HepG2 (cell line): Measurements from ENCODE around the gene PGA5. TPM values are rescaled to one million over a fixed set of nuclear protein-coding genes. Genes with fewer than 3 reads are reported as not detected.

Experiments used
- CEBPG ChIP-seq: IDR thresholded peaks from 2 replicates; pipeline ENCODE4 v1.6.1; 2016
- KLF9 ChIP-seq: IDR thresholded peaks from 2 replicates; pipeline ENCODE4 v1.6.1; 2016; ENCODE audit warnings: low read depth
- PHF8 ChIP-seq: sonication (generic); formaldehyde crosslinking; IDR thresholded peaks from 2 replicates; pipeline ENCODE4 v1.5.0; 2020; ENCODE audit warnings: missing genetic modification reagents
- RARA ChIP-seq: IDR thresholded peaks from 2 replicates; pipeline ENCODE4 v1.6.1; 2016; ENCODE audit warnings: missing genetic modification reagents, missing compliant biosample characterization
- TAF15 ChIP-seq: fragments of 200-400 bp; formaldehyde crosslinking; IDR thresholded peaks from one replicate; pipeline ENCODE4 v1.6.1; 2018; ENCODE audit warnings: mild to moderate bottlenecking, low read depth, low read length; ENCODE audit not compliant: poor library complexity, severe bottlenecking
- TBX2 ChIP-seq: sonication (generic); formaldehyde crosslinking; IDR thresholded peaks from 2 replicates; pipeline ENCODE4 v1.5.0; 2020; ENCODE audit warnings: missing genetic modification reagents, mild to moderate bottlenecking, borderline replicate concordance
- ZFAT ChIP-seq: sonication (generic); formaldehyde crosslinking; conservative IDR thresholded peaks from 2 replicates; pipeline ENCODE4 v1.8.1; 2023; ENCODE audit warnings: missing genetic modification reagents, inconsistent platforms
- ZNF839 ChIP-seq: sonication (generic); formaldehyde crosslinking; IDR thresholded peaks from 2 replicates; pipeline ENCODE4 v1.4.0; 2020; ENCODE audit warnings: missing genetic modification reagents, mild to moderate bottlenecking, borderline replicate concordance
- polyA plus RNA-seq, 8 experiments: library from polyadenylated mRNA; depleted of rRNA in 3 of 8; stranded (reverse) in 7 of 8; unstranded in 1 of 8; fragments of >200 nt; fragmentation: Illumina TruSeq in 4 of 8; extraction: Trizol in 4 of 8; gene quantifications; 2 replicates each; pipeline versions ENCODE4 v1.2.1 to v1.2.3, GENCODE V29; 2011 to 2016; ENCODE audit warnings: low read depth in 4 of 8, missing spikeins in 1 of 8, mixed read lengths in 1 of 8; ENCODE audit not compliant: insufficient read depth in 1 of 8
- total RNA-seq, 5 experiments: library from RNA; depleted of rRNA; stranded (reverse); fragments of >200 nt; fragmentation: Illumina TruSeq; extraction: Trizol; gene quantifications; 2 replicates each; pipeline ENCODE4 v1.2.3, GENCODE V29; 2016; ENCODE audit warnings: low read depth in 1 of 5
- TF ChIP-seq, protein P1 (sequence below): sonication (generic); formaldehyde crosslinking; IDR thresholded peaks from 2 replicates; pipeline ENCODE4 v1.5.1; 2020; ENCODE audit warnings: mild to moderate bottlenecking, missing genetic modification reagents, borderline replicate concordance
- TF ChIP-seq, protein P2 (sequence below): sonication (generic); formaldehyde crosslinking; IDR thresholded peaks from 2 replicates; pipeline ENCODE4 v1.4.0; 2020; ENCODE audit warnings: mild to moderate bottlenecking, missing genetic modification reagents
- TF ChIP-seq, protein P3 (sequence below): sonication (generic); formaldehyde crosslinking; IDR thresholded peaks from 2 replicates; pipeline ENCODE4 v1.4.0; 2020; ENCODE audit warnings: missing genetic modification reagents
- TF ChIP-seq, protein P4 (sequence below): sonication (generic); formaldehyde crosslinking; IDR thresholded peaks from 2 replicates; pipeline ENCODE4 v1.4.0; 2020; ENCODE audit warnings: missing genetic modification reagents, mild to moderate bottlenecking, borderline replicate concordance

PGA5 gene
- total and polyA plus RNA-seq, 2 of the 13 experiments (the other 11 are each of a cell fraction or from before 2014, with no cell fraction given) = not detected

DNA sequence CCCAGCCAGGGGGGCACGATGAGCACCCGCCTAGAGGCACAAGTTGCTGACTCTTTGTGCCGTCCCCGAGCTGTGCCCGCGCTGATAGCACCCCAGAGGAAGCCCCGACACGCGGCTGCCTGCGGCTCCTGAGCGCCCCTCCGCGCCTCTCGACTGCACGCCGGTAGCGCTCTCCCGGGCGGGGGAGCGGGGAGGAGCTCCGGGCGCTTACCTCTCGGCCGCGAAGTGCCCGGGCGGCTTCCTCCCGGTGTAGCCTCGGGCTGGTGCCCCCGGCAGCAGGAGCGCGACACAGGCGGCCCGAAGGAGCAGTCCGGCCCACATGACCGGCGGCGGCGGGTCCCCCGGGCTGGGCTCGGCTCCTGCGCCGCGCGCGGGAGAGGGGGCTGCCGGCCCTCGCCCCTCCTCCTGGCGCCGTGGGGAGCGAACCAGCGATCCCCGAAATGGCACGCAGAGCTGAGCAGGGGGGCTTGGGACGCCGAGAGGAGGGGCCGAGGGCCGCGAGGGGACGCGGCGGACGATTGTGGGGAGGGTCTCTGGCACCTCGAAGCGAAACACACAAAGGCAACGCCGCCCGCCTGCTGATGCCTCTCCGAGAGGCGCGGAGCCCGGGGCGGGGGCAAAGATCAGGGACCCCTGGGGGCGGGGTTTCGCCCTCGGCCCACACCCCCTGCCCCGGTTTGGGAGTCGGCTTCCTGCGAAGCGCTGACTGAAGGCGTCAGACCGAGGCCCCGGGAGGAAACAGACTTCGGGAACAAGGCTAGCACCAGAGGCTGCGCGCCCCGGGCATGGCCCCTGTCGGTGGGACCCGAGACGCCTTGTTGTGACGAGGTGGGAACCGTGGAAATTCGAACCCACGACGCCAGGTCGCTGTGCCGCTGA is 54.0 kb downstream of the PGA5 start, which contains the start of gene VWCE (continued):
- TF ChIP-seq PHF8 (CRISPR knock-in tag) (peak; percentile 92), KLF9 (CRISPR knock-in tag) (0 out of 2 replicates have a peak, but pooled peaks have one; percentile 44), ZFAT (CRISPR knock-in tag) (no peak), CEBPG (CRISPR knock-in tag) (no peak), ZNF839 (peak; percentile 84; the same call in 1 of the 2 replicates), RARA (CRISPR knock-in tag) (no peak), TBX2 (CRISPR knock-in tag) (peak; percentile 51; the same call in 1 of the 2 replicates), TAF15 (no peak)
- TF ChIP-seq, protein P1, sequence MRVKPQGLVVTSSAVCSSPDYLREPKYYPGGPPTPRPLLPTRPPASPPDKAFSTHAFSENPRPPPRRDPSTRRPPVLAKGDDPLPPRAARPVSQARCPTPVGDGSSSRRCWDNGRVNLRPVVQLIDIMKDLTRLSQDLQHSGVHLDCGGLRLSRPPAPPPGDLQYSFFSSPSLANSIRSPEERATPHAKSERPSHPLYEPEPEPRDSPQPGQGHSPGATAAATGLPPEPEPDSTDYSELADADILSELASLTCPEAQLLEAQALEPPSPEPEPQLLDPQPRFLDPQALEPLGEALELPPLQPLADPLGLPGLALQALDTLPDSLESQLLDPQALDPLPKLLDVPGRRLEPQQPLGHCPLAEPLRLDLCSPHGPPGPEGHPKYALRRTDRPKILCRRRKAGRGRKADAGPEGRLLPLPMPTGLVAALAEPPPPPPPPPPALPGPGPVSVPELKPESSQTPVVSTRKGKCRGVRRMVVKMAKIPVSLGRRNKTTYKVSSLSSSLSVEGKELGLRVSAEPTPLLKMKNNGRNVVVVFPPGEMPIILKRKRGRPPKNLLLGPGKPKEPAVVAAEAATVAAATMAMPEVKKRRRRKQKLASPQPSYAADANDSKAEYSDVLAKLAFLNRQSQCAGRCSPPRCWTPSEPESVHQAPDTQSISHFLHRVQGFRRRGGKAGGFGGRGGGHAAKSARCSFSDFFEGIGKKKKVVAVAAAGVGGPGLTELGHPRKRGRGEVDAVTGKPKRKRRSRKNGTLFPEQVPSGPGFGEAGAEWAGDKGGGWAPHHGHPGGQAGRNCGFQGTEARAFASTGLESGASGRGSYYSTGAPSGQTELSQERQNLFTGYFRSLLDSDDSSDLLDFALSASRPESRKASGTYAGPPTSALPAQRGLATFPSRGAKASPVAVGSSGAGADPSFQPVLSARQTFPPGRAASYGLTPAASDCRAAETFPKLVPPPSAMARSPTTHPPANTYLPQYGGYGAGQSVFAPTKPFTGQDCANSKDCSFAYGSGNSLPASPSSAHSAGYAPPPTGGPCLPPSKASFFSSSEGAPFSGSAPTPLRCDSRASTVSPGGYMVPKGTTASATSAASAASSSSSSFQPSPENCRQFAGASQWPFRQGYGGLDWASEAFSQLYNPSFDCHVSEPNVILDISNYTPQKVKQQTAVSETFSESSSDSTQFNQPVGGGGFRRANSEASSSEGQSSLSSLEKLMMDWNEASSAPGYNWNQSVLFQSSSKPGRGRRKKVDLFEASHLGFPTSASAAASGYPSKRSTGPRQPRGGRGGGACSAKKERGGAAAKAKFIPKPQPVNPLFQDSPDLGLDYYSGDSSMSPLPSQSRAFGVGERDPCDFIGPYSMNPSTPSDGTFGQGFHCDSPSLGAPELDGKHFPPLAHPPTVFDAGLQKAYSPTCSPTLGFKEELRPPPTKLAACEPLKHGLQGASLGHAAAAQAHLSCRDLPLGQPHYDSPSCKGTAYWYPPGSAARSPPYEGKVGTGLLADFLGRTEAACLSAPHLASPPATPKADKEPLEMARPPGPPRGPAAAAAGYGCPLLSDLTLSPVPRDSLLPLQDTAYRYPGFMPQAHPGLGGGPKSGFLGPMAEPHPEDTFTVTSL (CRISPR knock-in tag) = peak; percentile 30; the same call in 1 of the 2 replicates
- TF ChIP-seq, protein P2, sequence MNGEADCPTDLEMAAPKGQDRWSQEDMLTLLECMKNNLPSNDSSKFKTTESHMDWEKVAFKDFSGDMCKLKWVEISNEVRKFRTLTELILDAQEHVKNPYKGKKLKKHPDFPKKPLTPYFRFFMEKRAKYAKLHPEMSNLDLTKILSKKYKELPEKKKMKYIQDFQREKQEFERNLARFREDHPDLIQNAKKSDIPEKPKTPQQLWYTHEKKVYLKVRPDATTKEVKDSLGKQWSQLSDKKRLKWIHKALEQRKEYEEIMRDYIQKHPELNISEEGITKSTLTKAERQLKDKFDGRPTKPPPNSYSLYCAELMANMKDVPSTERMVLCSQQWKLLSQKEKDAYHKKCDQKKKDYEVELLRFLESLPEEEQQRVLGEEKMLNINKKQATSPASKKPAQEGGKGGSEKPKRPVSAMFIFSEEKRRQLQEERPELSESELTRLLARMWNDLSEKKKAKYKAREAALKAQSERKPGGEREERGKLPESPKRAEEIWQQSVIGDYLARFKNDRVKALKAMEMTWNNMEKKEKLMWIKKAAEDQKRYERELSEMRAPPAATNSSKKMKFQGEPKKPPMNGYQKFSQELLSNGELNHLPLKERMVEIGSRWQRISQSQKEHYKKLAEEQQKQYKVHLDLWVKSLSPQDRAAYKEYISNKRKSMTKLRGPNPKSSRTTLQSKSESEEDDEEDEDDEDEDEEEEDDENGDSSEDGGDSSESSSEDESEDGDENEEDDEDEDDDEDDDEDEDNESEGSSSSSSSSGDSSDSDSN (CRISPR knock-in tag) = peak; percentile 89; the same call in 1 of the 2 replicates
- TF ChIP-seq, protein P3, sequence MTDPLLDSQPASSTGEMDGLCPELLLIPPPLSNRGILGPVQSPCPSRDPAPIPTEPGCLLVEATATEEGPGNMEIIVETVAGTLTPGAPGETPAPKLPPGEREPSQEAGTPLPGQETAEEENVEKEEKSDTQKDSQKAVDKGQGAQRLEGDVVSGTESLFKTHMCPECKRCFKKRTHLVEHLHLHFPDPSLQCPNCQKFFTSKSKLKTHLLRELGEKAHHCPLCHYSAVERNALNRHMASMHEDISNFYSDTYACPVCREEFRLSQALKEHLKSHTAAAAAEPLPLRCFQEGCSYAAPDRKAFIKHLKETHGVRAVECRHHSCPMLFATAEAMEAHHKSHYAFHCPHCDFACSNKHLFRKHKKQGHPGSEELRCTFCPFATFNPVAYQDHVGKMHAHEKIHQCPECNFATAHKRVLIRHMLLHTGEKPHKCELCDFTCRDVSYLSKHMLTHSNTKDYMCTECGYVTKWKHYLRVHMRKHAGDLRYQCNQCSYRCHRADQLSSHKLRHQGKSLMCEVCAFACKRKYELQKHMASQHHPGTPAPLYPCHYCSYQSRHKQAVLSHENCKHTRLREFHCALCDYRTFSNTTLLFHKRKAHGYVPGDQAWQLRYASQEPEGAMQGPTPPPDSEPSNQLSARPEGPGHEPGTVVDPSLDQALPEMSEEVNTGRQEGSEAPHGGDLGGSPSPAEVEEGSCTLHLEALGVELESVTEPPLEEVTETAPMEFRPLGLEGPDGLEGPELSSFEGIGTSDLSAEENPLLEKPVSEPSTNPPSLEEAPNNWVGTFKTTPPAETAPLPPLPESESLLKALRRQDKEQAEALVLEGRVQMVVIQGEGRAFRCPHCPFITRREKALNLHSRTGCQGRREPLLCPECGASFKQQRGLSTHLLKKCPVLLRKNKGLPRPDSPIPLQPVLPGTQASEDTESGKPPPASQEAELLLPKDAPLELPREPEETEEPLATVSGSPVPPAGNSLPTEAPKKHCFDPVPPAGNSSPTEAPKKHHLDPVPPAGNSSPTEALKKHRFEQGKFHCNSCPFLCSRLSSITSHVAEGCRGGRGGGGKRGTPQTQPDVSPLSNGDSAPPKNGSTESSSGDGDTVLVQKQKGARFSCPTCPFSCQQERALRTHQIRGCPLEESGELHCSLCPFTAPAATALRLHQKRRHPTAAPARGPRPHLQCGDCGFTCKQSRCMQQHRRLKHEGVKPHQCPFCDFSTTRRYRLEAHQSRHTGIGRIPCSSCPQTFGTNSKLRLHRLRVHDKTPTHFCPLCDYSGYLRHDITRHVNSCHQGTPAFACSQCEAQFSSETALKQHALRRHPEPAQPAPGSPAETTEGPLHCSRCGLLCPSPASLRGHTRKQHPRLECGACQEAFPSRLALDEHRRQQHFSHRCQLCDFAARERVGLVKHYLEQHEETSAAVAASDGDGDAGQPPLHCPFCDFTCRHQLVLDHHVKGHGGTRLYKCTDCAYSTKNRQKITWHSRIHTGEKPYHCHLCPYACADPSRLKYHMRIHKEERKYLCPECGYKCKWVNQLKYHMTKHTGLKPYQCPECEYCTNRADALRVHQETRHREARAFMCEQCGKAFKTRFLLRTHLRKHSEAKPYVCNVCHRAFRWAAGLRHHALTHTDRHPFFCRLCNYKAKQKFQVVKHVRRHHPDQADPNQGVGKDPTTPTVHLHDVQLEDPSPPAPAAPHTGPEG (CRISPR knock-in tag) = 0 out of 2 replicates have a peak, but pooled peaks have one; percentile 75
- TF ChIP-seq, protein P4, sequence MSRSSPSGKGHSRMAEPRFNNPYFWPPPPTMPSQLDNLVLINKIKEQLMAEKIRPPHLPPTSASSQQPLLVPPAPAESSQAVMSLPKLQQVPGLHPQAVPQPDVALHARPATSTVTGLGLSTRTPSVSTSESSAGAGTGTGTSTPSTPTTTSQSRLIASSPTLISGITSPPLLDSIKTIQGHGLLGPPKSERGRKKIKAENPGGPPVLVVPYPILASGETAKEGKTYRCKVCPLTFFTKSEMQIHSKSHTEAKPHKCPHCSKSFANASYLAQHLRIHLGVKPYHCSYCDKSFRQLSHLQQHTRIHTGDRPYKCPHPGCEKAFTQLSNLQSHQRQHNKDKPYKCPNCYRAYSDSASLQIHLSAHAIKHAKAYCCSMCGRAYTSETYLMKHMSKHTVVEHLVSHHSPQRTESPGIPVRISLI (CRISPR knock-in tag) = peak; percentile 11; the same call in 1 of the 2 replicates
